Left kidney (tissue), 2 donors: ENCODE measurements around the gene PNMA6F. TPM values are rescaled to one million over a fixed set of nuclear protein-coding genes. Genes with fewer than 3 reads are reported as not detected.
"Not testable (repeated sequence)": the region's sequence is repeated elsewhere in the genome, so short reads cannot be mapped to it uniquely, and the experiment has no call there.

ENCODE experiments used
- DNase-seq: peaks from one replicate; pipeline ENCODE4 v3.0.0-alpha.2; 2013
- polyA plus RNA-seq: library from polyadenylated mRNA; unstranded; fragments of 120-200 nt; gene quantifications from one replicate; pipeline ENCODE4 v1.2.1, GENCODE V29; 2013; ENCODE audit not compliant: insufficient read length

PNMA6F gene
- polyA plus RNA-seq, 1 donor, result 0.15 TPM

DNA sequence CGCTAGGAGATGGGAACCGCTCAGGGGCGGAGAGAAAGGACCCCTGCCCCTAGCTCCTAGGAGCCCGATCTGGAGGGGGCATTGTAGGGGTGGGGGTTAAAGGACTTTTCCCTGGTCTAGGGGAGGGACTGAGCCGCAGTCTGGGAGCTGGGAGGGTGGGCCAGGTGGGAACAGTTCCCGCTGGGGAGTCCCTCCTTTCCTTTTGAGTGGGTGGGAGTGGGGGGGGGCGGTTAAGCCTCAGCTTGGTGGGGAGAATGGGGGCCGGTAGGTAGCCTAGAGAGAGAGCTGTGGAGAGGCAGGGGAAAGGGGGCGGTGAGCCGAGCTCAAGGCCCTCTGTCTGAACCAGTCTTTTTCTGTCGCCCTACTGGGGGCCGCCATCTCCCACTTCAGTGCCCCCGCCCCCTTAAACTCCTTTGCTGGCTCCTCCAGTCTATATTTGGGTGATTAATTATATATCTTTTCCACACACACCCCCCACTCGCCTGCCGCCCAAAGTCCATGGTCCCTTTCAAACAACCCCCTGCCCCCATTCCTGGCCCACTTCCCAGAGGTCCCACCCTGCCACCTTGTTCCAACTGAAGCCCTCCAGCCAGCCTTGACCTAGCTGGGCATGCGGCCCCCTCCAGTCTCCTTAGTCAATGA lies 13.2 kb upstream of the PNMA6F start:
- DNase-seq, result no peak

GRCh38 chrX:153333821-153334653 lies 12.5 kb upstream of the PNMA6F start, which contains the start of gene ZNF275:
ZNF275 (plus strand) TSS chrX:153334153; CDS start chrX:153336680, 2,527 bp downstream.
- DNase-seq, result peak; percentile 70

GRCh38 chrX:153333266-153333665 lies 11.7 kb upstream of the PNMA6F start:
- DNase-seq, result no peak

- no peak for DNase-seq
These were observed 6.0 kb upstream of the PNMA6F start for GRCh38 chrX:153327561-153327960.

GRCh38 chrX:153320555-153321184 lies 897 bp downstream of the PNMA6F start:
- DNase-seq, result no peak

GRCh38 chrX:153320047-153320443 lies 1.5 kb downstream of the PNMA6F start:
- DNase-seq, result not testable (repeated sequence)

DNA sequence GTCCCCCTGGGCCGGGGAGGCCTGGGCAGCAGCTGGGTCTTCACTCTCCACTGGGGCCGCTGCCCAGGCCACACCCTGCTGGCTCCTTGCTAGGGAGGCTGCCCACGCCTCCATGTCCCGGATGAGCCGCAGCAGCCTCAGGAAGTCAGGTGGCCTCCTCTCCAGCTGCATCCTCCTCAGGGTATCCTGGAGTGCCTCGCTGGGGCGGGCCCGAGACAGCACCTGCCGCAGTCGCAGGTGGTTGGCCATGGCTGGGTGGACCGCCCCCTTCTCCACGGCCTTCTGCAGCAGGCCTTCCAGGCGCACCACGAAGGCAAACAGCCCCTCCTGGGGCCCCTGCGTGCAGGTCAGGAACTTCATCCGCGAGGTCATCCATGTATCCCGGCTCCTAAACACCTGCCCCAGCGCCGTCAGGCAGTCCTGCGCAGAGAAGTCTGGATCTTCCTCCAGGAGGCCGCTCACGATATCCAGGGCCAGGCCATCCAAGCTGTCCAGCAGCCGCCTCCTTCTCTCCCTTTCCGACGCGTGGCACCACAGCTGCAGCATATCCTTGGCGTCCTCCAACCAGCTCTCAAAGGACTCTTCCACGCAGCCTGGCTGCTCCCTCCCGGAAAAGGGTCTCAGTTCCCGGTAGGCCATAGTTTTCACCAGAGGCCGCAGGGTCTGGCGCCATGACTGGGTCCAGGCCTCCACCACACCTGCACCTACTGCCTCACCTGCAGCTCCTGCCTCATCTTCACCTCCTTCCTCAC lies 2.1 kb downstream of the PNMA6F start:
- no peak for DNase-seq

GRCh38 chrX:153318811-153319210 lies 2.8 kb downstream of the PNMA6F start:
- no peak for DNase-seq

DNA sequence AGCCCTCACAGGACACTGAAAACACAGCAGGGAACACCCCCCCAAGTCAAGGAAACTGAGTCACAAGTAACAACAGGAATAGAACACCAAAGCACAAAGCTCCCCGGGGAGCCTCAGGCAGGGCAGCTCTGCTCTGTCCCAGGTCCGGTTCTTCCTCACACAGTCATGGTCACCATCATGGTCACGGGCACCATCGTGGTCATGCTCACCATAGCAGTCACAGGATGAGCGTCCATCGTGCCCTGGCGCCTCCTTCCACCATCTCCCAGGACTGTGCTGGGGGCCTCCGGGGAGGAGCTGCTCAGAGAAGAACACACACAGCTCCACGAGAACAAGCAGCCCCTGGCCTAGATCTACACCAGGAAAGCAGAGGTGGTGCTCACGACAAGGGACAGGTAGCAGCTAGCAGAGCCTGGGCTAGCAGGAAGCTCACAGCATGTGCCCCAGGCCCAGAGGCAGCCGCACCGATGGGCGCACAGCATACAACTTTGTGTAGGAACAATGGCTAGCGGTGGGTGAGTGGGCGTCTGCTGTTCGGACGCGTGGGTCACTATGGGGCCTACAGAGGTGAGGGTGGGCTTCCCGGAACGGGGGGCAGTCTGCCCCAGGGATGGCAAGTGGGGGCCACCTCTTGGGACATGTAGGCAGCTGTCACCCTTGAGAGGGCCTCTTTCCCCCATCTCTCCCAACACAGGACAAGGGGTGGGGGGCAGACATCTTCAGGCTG lies 3.4 kb downstream of the PNMA6F start:
- DNase-seq, result no peak

GRCh38 chrX:153317306-153317705 lies 4.3 kb downstream of the PNMA6F start:
- no peak for DNase-seq

- no peak for DNase-seq
These were observed 8.7 kb downstream of the PNMA6F start for GRCh38 chrX:153312842-153313241.

DNA sequence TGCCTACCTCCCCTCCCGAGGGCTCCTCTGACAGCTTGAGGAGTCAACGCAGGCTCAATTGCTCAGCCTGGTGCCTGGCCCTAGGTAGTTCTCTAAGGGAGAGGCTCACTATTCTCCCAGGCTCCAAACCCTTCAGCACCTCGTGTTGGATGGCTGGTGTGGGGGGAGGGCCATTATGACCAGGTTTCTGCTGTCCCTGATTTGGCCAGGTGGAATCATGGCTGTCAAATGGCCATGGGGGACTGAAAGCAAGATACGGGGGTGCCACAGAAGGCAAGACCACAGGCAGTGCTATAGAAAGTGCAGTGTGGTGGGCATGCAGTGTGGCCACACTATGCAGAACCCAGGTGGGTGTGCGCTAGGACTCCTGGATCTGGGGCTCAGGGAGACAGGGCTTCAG lies 9.5 kb downstream of the PNMA6F start:
- no peak for DNase-seq

DNA sequence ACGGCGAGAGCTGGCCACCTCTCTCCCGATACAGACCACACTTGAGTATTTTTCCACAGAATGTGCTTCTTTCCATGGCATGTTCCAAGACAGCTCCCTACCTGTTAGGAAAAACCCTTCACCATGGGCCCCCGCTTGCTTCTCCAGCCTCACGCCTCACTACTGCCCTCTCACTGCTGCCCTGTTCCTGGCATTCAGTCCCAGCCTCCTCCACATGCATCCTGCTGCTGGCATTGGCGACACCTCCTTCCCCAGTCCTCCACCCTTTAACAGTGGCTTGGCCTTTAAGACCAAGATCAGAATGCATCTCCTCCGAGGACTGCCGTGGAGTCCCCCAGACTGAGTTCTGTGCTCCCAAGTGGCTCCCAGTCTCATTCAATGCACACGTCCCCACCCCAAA lies 10.7 kb downstream of the PNMA6F start:
- DNase-seq, result no peak

- DNase-seq, result no peak
These were observed 14.0 kb downstream of the PNMA6F start for GRCh38 chrX:153307276-153308178.

- DNase-seq, result no peak
These were observed 14.9 kb downstream of the PNMA6F start for GRCh38 chrX:153306527-153307115.

DNA sequence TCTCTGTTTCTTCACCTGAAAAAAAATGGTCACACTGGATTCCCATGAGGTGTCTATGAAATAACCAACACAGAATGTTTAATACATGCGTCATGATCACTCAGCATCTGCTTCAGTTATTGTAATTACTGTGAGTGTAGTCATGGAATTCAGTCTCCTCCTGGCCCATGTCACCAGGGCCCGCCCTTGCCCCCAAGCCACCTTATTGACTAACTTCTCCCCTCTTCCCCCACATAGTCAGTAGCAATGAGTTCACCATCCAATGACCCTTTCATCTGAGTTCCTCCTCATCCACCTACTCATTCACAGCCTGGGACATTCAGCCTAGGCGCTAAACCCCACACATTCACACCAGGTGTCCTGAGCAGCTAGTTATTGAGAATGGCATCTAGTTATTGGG lies 15.6 kb downstream of the PNMA6F start:
- no peak for DNase-seq

DNA sequence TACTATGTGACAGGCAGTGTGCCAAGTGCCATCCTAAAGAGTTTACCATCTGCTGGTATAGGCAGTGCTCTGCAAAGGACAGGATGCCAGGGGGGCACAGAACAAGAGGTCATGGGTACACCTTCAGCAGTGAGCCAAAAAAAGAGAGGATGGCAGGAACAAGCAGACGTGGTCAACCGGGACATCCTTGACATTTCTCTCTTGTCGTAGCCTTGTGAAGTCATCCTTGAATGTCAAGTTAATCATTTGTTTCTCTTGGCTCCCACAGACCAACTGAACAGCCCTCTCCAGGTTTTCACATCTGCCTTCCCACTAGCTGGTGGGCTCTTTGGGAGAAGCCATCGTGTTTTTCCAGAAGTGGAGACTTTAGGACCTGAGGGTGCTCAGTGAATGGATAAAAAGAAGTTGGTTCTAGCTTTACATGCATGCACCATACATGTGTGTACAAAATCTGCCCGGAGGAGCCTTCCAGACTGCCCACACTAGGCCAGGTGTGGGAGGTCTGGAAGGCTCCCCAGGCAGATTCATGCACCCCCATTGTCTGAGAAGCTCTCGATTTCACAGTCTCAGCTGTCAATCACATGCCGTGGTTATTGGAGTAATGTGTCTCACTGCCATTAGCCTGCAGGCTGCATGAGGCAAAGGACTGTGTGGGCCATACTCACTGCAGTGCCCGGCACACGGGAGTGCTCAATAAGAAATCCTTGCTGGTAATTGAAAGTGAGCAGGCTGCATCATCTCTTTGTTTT lies 16.4 kb downstream of the PNMA6F start:
- no peak for DNase-seq

DNA sequence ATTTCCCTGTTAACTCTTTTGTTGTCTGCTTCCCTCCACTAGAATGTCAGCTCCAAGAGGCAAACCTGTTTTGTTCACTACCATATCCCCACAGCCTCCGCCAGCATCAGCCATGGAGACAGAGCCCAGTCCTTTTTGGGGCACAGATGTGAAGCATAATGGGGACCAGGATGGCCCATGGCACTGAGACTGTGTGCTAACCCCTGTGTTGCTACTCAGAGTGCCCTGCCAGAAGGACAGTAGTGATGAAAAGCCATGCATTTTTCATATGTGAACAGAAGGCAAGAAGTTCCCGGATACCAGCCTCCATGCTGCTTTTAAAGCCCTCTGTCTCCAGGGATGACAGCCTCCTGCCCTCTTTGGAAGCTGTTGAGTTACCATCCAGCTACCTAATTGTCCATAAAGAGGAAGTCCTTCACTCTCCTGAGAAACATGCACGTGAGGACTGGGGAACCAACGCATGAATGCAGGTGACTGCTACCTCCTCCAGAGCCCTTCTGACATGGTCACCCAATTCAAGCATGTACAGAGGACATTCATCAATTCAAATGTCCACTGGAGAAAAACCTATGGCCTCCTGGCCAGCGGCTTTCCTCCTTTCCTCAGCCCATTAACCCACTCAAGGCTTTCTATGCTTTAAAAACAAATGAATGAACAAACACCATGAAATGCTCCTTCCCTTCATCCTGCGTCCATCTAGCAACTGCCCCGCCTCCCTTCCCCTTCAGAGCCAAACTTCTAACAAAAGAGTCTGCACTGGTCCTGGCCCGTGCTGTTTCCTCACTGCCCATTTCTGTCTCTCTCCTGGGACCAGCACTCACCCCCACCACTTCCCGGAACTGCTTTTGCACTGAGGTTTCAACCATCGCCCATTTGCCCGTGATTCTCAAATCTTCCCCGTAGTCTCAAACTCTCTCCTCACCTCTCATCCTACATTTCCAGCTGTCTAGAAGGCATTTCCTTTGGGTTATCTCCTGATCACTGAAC lies 18.0 kb downstream of the PNMA6F start:
- no peak for DNase-seq
